Activated CD4-positive, alpha-beta memory T cell treated with anti-CD3 and anti-CD28 coated beads for 36 hours (primary cell): ENCODE measurements around the gene MAB21L4. TPM values are rescaled to one million over a fixed set of nuclear protein-coding genes. Genes with fewer than 3 reads are reported as not detected.

Source experiments
- CTCF ChIA-PET: fragments of 350-600 bp; sonication (Branson Sonifier 250); formaldehyde crosslinking; loops from one replicate; lab custom pipeline; 2021; ENCODE audit warnings: antibody characterized with exemption, inconsistent platforms; lab: Charles Lee
- POLR2A ChIA-PET: fragments of 350-600 bp; sonication (Branson Sonifier 250); formaldehyde crosslinking; loops from one replicate; lab custom pipeline; 2021; ENCODE audit warnings: antibody characterized with exemption; lab: Charles Lee
- DNase-seq: peaks from one replicate; pipeline ENCODE4 v3.0.0-alpha.2; 2020
- H3K27ac Mint-ChIP-seq: one replicate; pipeline ENCODE4 v1.8.0; 2021; ENCODE audit warnings: mixed read lengths
- H3K27me3 Mint-ChIP-seq: one replicate; pipeline ENCODE4 v1.8.0; 2021; ENCODE audit warnings: mixed read lengths
- H3K36me3 Mint-ChIP-seq: one replicate; pipeline ENCODE4 v1.8.0; 2021; ENCODE audit warnings: mixed read lengths
- H3K4me1 Mint-ChIP-seq: one replicate; pipeline ENCODE4 v1.8.0; 2021; ENCODE audit warnings: low read depth, mixed read lengths
- H3K4me3 Mint-ChIP-seq: one replicate; pipeline ENCODE4 v1.8.0; 2021; ENCODE audit warnings: mild to moderate bottlenecking, mixed read lengths
- H3K9me3 Mint-ChIP-seq: one replicate; pipeline ENCODE4 v1.8.0; 2021; ENCODE audit warnings: mixed read lengths
- intact Hi-C: fragments of 100-400 bp; cut with micrococcal nuclease; formaldehyde crosslinking; loops from one replicate; pipeline ENCODE4 v1.15.1; 2023
- total RNA-seq, 2 experiments: library from RNA; stranded (reverse); gene quantifications; one replicate each; pipeline ENCODE4 v1.2.3, GENCODE V29; 2021

Gene MAB21L4
- total RNA-seq, 2 experiments from 2014 or later, result not detected

DNA sequence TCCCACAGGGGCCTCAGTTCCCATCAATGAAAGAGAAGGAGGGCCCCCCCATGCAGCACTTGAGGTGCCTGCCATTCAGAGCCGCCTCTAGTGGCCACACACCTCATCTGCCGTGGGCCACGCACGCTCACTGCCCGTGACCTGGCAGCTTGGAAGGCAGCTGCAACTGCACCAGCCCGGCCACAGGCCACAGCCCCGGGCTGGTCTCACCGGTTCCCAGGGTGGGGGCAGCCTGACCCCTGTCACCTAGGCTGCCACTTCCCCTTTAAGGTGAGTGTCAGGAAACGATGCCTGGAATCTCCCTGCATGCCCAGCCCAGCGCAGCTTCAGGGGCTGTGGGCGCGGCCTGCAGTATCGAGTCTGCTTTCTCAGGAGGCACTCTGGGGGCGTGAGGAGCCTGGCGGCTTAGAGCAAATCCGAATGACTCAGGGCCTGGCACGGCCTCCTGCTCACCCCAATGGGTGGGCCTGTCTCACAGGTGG is 2.6 kb downstream of the MAB21L4 start:
- intact Hi-C loops, result no loop called here
- peak; percentile 31 for DNase-seq
- no peaks in the 10 kb centered on the region for H3K4me1 Mint-ChIP-seq
- H3K9me3 Mint-ChIP-seq, result no peaks in the 10 kb centered on the region
- CTCF ChIA-PET, result interaction anchor here (1.2 kb wide), 1 partner anchor 21 kb away, joined by 3 read pairs; no protein-coding TSS in a partner anchor
- H3K4me3 Mint-ChIP-seq, result no peak overlapping the region
- H3K27ac Mint-ChIP-seq, result no peak overlapping the region
- no peaks in the 10 kb centered on the region for H3K36me3 Mint-ChIP-seq
- H3K27me3 Mint-ChIP-seq, result no peaks in the 10 kb centered on the region
- POLR2A ChIA-PET, result no interaction called here

DNA sequence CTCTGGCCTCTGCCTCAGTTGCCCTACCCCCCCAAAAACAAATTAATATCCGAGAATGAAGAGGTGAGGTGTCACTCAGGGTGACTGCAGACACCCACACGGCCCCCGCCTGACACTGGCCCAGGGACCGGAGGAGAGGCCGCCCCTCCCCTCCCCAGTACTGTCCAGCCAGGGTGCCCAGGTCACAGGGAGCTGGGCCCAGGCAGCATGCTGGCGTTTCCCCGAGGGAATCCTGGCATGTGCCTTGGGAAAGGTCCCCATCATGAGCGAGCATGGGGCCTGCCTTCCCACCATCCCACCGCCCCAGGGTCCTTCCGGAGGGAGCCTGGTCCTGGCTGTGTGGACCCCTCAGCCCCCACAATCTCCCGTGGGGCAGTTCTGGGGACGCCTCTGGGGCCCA is 3.0 kb downstream of the MAB21L4 start:
- POLR2A ChIA-PET, result no interaction called here
- H3K4me1 Mint-ChIP-seq, result no peaks in the 10 kb centered on the region
- H3K4me3 Mint-ChIP-seq, result no peak overlapping the region
- H3K9me3 Mint-ChIP-seq, result no peaks in the 10 kb centered on the region
- no peaks in the 10 kb centered on the region for H3K27me3 Mint-ChIP-seq
- no peak for DNase-seq
- CTCF ChIA-PET, result no interaction called here
- intact Hi-C loops, result no loop called here
- no peaks in the 10 kb centered on the region for H3K36me3 Mint-ChIP-seq
- H3K27ac Mint-ChIP-seq, result no peak overlapping the region

DNA sequence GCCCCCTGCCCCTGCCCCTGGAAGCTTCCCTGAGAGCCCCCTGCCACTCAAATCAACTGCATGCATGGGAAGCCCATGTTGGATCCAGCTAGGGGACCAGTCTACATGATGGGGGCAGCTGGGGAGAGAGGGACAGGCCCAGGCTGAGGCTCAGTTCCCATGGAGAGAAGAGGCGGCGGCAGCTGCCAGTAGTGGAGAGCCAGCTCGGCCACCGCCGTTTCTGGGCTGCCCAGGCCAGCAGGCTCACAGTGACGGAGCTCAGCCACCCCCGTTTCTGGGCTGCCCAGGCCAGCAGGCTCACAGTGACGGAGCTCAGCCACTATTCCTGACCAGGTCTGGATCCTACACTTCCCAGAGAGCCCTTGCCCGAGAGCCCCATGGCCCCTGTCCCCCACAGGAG is 3.6 kb downstream of the MAB21L4 start:
- H3K27ac Mint-ChIP-seq, result no peak overlapping the region
- intact Hi-C loops, result no loop called here
- H3K9me3 Mint-ChIP-seq, result no peaks in the 10 kb centered on the region
- no peaks in the 10 kb centered on the region for H3K36me3 Mint-ChIP-seq
- H3K27me3 Mint-ChIP-seq, result no peaks in the 10 kb centered on the region
- DNase-seq, result no peak
- no peak overlapping the region for H3K4me3 Mint-ChIP-seq
- ChIA-PET POLR2A (no interaction called here), CTCF (no interaction called here)
- no peaks in the 10 kb centered on the region for H3K4me1 Mint-ChIP-seq

DNA sequence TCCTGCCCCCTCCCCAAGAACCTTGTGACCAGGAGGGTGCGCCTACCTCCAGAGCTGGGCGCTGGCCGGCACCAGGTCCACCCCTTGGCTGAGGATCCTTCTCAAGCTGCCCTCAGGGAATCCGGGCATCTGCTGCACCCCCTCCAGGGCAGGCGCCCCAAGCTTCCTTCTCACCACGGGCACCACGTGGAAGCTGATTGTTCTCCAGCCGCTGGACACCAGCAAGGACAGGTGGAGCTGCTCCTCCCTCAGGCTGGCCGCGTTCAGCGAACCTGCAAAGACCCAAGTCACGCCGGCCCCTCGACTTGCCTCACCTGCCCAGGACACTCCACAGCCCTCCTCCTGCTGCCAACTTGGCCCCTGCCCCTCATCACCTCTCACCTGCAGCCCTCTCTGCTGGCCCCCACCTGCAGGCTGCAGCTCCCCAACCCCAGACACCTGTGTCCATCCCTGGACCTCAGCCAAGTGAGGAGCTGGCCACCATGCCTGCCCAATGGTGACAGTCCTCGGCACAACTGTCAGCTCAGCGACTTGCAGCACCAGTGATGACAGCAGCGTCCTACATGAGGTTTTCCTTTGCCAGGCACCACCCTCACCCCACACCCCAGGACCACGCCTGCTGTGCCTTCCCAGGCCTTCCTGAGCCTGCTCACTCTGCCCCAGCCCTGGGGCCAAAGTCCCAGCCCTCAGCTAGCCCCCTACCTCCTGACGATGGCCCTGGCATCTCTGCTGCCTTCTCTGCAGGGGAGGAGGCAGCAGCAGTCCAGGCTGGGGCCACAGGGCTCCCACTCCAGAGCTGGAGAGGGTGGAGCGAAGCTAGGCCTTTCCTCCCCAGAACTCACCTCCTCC is 4.2 kb downstream of the MAB21L4 start:
- H3K36me3 Mint-ChIP-seq, result no peaks in the 10 kb centered on the region
- ChIA-PET CTCF (no interaction called here), POLR2A (no interaction called here)
- no peaks in the 10 kb centered on the region for H3K27me3 Mint-ChIP-seq
- H3K4me1 Mint-ChIP-seq, result no peaks in the 10 kb centered on the region
- no peak overlapping the region for H3K4me3 Mint-ChIP-seq
- intact Hi-C loops, result no loop called here
- no peaks in the 10 kb centered on the region for H3K9me3 Mint-ChIP-seq
- no peak for DNase-seq
- no peak overlapping the region for H3K27ac Mint-ChIP-seq

DNA sequence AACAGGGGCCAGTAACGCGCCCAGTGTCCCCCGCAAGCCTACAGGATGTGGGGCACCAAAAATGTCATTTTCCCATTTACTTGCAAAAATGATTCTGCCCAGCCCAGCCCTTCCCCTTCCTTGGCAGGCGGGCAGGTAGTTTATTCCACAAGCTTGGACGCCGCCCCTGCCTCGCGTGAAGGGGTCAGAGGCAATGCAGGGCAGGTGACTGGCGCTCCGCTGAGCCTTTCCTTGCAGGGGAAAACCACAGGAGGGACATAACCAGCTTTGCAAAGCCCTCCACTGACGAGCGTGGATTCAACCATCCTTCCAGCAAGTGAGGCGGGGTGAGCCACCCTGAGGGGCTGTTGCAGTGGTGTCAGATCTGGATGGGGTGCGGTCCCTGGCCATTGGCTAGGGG is 5.3 kb downstream of the MAB21L4 start:
- no peak for DNase-seq
- Mint-ChIP-seq H3K4me1 (no peaks in the 10 kb centered on the region), H3K9me3 (no peaks in the 10 kb centered on the region), H3K27me3 (no peaks in the 10 kb centered on the region), H3K36me3 (no peaks in the 10 kb centered on the region), H3K4me3 (no peak overlapping the region), H3K27ac (no peak overlapping the region)
- intact Hi-C loops, result no loop called here
- ChIA-PET POLR2A (no interaction called here), CTCF (no interaction called here)

DNA sequence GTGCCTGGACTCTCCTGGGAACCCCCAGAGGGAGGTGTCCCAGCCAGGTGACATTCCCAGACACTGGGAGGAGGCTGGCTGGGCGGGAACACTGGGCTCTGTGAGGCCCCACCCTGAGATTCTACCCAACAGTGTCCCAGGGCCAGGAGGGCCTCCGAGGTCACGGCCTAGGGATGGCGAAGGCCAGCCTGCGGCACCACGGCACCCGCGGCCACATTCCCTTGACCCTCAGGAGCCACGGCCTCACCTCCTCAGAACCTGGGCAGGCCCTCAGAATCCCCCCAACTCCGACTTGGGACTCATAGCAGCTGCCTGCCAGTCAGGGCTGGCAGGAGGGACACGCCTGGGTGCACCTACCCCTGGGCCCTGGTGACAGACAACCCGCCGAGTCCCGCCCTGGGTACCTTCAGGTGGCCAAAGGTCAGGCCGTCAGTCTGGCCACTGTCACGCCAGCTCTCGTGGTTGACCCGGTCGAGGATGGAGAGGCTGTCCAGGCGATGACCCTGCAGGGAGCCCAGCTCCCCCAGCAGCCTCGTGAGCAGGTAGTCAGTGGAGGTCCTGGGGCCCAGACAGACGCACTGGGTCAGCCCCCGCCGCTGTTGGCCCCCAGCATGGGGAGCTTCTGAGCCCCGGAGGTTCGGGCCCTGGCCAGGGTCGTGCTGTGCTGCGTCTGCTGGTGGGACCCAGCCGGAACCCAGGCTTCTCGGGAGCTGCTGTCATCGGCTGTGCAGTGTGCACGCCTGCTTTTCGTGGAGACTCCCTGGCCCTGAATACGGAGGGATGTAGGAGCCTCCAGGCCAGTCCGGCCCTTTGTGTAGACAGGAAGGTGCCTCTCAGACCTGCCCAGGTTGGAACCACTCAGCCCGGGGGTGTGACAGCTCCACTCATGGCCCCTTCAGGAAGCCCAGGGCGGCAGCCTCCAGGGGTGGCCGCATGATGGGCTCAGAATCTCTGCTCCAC is 6.1 kb downstream of the MAB21L4 start:
- Mint-ChIP-seq H3K27ac (no peak overlapping the region), H3K27me3 (no peaks in the 10 kb centered on the region), H3K4me3 (no peak overlapping the region), H3K9me3 (no peaks in the 10 kb centered on the region), H3K4me1 (no peaks in the 10 kb centered on the region), H3K36me3 (no peaks in the 10 kb centered on the region)
- ChIA-PET CTCF (no interaction called here), POLR2A (no interaction called here)
- no peak for DNase-seq
- intact Hi-C loops, result no loop called here

DNA sequence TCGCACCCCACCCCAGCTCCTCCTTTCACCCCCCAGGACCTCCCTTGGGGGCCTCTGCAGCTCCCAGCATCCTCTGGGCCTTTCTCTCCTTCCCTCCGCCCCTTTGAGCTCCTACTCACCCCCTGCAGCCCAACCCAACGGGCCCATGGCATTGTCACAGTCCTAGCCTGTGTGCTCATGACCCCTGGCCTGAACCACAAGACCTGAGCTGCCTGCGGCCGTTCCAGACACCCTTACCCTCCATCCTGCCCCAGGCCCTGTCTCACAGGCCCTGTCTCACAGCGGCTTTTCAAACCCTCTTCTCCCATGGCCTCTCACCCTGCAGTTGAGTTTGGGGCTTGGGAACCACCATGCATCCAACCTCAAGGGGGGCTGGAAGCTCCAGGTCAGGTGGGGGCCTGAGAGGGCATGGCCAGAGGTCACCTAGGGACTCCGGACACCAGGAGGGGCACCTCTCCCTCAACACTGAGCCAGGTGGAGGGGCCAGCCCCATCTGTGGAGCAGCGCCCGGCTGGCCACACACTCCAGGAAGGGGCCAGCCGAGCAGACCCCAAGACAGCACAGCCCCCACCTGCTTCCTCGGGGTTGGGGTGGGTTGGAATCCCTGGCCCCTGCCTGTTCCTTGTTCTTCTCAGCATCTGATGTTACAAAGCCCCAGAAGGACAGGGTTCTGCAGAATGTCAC is 6.9 kb downstream of the MAB21L4 start:
- H3K4me1 Mint-ChIP-seq, result no peaks in the 10 kb centered on the region
- H3K27ac Mint-ChIP-seq, result no peak overlapping the region
- no peaks in the 10 kb centered on the region for H3K36me3 Mint-ChIP-seq
- ChIA-PET CTCF (no interaction called here), POLR2A (no interaction called here)
- no peak overlapping the region for H3K4me3 Mint-ChIP-seq
- no peak for DNase-seq
- H3K9me3 Mint-ChIP-seq, result no peaks in the 10 kb centered on the region
- intact Hi-C loops, result no loop called here
- no peaks in the 10 kb centered on the region for H3K27me3 Mint-ChIP-seq

DNA sequence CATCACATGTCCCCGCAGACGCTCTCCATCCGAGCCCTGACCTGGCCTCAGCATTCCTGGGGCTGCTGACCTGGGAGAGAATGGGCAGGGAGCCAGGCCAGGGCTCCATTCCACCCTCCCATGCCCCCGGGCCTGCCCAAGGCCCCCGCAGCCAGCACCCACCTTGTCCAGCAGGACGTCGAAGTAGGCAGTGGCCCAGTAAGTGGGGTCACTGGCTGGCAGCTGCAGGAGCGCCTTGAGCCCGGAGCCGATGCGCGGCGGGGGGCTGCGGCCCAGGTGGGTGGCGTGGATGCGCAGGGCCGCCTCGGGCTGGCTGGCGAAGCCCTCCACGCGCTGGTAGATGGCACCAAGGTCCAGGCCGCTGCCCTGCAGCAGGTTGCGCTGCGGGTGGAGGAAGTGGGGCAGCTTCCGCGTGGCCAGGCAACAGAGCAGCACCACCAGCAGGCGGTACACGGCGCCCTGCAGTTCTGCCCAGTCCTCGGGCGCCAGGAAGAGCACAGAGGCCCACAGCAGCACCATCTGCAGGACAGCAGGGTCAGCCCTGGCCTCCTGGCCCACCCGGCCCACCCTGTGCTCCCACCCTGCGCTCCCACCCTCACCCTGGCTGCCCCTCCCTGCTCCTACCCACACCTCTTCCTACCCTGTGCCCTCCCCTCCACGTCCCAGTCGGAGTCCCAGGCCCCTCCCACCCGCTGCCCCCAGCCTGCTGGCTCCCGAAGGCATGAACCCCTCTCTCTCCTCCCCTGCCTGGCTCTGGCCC is 7.6 kb downstream of the MAB21L4 start:
- intact Hi-C loops, result no loop called here
- Mint-ChIP-seq H3K4me3 (no peak overlapping the region), H3K36me3 (no peaks in the 10 kb centered on the region), H3K27ac (no peak overlapping the region), H3K27me3 (no peaks in the 10 kb centered on the region), H3K9me3 (no peaks in the 10 kb centered on the region), H3K4me1 (no peaks in the 10 kb centered on the region)
- ChIA-PET CTCF (interaction anchor here (0.8 kb wide), 1 partner anchor 37 kb away, joined by 3 read pairs; no protein-coding TSS in a partner anchor), POLR2A (no interaction called here)
- no peak for DNase-seq

DNA sequence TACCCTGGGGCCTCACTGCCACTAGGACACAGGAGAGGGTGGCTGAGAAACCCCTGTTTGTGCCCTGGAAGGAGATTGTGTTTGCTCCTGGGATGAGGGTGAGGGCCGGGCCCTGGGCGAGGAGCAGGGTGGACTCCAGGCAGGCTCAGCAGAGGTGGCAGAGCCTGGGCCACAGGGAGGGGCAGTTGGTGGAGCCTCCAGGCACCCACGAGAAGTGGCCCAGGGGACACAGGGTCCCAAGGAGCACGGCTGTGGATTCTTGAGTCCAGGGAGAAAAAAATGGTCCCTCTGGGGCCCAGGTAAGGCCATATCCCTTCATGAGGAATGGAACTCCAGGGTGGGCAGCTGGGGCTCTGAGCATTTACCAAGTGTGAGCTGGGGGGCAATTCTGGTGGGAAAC is 8.3 kb downstream of the MAB21L4 start:
- Mint-ChIP-seq H3K27ac (no peak overlapping the region), H3K4me1 (no peaks in the 10 kb centered on the region), H3K36me3 (no peaks in the 10 kb centered on the region), H3K4me3 (no peak overlapping the region), H3K27me3 (no peaks in the 10 kb centered on the region), H3K9me3 (no peaks in the 10 kb centered on the region)
- CTCF ChIA-PET, result interaction anchor here (0.8 kb wide), 1 partner anchor 36 kb away, joined by 3 read pairs; no protein-coding TSS in a partner anchor
- intact Hi-C loops, result no loop called here
- POLR2A ChIA-PET, result no interaction called here
- no peak for DNase-seq

DNA sequence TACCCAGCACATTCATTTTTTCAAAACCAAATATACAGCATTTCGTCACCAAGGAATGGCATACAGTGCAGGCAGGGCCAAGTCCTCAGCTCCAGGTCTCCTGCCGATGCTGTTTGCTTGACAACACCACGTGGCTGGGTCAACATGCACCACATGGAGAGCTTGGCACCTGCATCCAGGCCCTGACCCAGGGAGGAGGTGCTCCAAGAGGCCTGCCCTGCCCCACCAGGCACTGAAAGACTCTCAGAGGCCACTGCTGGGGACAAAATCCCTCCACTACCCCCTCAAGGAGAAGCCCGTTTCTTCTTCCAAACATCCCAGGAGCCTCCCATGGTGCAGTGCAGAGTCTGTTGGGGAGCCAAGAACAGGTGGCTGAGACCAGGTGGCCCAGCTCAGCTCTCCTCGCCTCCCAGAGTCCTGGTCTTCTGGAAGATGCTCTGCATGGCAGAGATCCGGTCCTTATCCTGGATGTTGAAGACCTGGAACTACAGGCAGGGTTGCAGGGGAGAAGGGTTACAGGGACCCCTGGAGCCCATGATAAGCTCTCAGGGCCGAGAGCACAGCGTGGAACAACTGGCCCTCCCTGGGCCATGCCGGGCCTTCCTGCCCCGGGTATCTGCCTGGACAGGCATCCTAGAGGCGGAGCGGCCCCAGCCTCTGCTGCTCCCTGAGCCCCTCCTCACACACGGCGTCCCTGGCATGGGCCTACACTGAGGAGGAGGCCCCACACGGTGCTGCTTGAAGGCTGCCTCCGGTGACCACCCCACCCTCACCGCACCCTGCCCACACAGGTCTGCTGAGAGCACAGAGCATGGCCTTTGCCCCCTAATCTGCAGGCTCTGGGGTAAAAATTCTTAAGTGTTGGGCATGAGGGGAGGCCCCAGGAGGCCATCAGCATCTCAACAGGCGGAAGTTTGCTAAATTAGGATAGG is 9.0 kb downstream of the MAB21L4 start:
- no peaks in the 10 kb centered on the region for H3K27me3 Mint-ChIP-seq
- CTCF ChIA-PET, result no interaction called here
- H3K36me3 Mint-ChIP-seq, result no peaks in the 10 kb centered on the region
- H3K4me1 Mint-ChIP-seq, result no peaks in the 10 kb centered on the region
- intact Hi-C loops, result no loop called here
- H3K27ac Mint-ChIP-seq, result no peak overlapping the region
- H3K4me3 Mint-ChIP-seq, result no peak overlapping the region
- no peak for DNase-seq
- no peaks in the 10 kb centered on the region for H3K9me3 Mint-ChIP-seq
- POLR2A ChIA-PET, result no interaction called here
